HG03175 (cell line): ENCODE results near the gene SMG6.
"Not testable (repeated sequence)": the region's sequence is repeated elsewhere in the genome, so short reads cannot be mapped to it uniquely, and the experiment has no call there.

ENCODE experiments used
- ATAC-seq: cut with Tn5 transposase; IDR thresholded peaks from one replicate; pipeline ENCODE4 v1.9.1; 2021; ENCODE audit warnings: mild to moderate bottlenecking, moderate library complexity; ENCODE audit not compliant: unreplicated experiment

SMG6 gene

DNA sequence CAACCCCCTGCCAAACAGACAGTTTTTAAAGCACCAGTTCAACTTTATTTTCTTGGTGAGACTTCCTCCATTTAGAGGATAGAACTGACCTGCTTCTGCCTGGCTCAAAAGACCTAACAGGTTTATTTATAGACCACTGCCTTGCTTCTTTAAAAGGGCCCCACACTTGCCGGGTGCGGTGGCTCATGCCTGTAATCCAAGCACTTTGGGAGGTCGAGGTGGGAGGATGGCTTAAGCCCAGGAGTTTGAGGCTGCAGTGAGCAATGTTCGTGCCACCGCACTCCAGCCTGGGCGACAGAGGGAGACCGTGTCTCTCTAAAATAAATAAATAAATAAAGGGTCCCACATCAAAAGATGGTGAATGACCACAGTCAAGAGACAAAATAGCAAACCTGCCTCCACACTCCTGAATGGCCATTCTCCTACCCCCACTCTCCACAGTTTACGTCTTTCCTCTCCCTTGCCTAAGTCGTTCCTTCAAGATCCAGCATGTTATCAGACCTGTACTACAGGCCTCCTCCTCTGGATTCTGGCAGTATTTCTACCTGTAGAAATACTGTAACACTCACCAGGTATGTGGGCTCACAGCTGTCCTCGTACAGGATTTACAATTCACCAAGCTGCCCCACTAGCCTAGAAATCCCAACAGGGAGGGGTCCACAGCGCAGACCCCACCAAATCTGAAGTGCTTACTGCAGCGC lies 95.6 kb downstream of the SMG6 start:
- ATAC-seq = no peak

DNA sequence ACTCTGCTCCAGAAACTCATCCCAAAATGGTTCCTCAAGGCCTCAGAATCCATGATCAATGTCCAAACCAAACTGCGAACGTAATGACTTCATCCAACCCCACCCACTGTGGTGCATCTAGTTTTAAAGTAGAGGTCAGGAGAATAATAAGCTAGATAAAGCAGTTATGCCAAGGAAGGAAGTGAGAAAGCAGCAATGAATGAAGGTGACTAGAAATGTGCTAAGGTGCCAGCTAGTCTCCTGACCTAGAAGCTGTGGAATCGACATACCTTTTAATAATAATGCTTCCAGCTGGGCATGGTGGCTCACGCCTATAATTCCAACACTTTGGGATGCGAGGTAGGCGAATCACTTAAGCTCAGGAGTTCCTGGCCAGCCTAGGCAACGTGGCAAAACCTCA lies 99.2 kb downstream of the SMG6 start:
- ATAC-seq = no peak

DNA sequence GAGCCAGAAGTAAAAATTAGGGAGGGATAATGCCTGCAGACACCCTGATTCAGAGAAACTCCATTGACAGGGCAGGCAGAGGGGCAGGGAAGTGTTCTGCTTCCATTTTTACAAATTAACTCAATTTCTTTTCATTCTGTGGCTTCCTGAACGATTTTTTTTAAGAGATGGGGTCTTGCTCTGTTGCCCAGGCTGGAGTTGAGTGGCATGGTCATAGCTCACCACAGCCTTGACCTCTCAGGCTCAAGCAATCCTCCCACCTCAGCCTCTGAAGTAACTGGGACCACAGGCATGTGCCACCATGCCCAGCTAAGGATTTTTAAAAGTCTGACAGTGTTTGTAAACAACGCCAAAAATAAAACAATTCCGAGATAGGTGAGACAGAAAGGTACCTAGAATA lies 99.8 kb downstream of the SMG6 start:
- ATAC-seq = no peak

DNA sequence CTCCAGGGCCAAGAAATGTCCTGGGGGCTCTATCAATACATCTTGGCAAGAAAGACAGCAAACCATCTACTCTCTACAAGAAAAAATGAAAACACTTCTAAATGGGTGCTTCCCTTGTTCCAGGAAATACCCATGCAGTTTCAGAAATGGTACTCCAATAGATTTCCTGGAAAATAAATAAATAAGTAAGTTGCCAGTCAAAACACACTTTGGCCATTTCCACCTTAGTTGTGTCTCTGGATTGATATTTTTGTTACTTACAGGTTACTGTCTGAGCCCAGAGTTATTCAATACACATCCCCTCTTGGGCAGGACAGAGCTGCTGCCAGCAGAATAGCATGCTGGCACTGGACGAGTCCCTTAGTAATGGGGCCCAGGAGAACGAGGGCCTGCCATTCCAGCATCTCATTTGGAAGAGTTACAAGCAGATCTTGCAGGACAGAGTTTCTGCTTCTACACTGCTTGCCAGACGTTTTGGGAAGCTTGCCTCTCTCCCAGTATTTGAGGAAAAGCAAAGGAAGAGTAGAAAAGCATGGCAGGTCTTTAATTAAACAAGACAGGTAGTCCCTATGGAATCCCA lies 100.5 kb downstream of the SMG6 start:
- ATAC-seq = no peak

- no peak for ATAC-seq
Measured at GRCh38 chr17:2202302-2202995, 101.1 kb downstream of the SMG6 start.

- not testable (repeated sequence) for ATAC-seq
Measured at GRCh38 chr17:2199386-2199785, 104.2 kb downstream of the SMG6 start.

GRCh38 chr17:2198927-2199326 lies 104.7 kb downstream of the SMG6 start:
- no peak for ATAC-seq

- ATAC-seq = no peak
Measured at GRCh38 chr17:2197271-2197670, 106.3 kb downstream of the SMG6 start.

DNA sequence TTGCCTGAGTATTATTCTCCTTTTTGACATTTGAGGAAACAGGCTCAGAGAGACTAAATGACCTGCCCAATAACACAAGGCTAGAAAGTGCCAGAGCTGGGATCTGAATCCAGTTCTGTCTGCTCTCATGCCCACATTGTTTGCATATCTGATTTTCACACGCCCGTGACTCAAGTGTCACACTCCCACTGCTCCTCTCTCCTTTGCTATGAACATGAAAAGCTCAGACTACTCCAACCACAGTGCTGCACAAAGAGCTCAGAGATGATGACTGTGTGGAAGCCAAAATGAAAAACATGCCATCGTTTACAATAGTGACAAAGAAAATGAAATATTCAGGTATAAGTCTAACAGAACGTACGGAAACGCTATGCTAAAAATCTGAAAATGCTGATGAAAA lies 107.9 kb downstream of the SMG6 start:
- ATAC-seq = no peak

DNA sequence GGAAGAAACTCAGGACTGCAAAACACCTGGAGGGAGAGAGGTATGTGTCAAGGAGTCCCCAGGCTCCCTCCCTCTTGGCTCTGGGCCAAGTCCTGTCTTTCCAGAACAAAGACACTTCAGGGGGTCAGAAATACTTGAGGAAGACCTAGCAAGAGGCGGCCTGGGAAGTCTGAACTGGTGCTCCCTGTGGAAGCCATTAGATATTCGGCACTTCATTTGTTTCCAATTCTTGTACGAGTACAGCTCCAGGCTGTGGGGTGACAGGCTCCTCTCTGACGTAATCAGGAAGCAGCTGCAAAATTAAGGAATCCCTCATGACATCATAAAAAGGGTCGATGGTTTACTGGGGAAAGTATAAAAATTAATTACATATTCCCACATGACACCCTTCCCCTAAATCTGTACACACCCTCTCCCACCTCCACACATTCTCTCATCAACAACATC lies 108.7 kb downstream of the SMG6 start:
- ATAC-seq = no peak

DNA sequence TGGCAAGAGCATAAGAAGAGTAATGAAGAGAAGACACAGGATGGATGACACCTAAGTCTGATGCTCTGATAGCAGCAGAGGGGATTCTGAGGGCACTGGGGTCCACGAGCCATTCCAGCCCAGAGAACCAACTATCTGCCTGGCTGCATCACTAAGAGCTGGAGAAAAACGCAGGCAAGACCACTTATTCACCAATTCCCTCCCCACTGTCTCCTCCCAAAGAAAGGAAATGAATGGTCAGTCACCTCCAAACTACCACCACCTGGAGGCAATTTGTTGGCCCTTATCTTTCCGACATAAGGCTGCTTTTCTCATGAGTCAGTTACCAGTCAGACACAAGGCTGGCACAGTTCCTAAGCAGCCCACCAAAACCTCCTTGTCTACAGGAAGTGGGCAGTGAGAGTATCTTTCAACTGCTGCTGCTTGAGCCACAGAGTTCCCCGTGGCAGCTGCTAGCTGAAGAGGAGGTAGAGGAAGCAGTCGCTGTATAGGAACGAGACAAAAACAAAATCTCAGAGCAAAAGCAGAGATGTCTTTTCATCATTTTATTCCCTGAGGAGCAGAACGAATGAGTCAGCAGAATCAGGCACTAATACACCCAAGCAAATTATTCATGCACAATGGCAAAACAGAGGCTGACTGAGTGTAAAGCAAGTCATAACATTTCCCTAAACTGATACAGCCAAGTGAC lies 111.1 kb downstream of the SMG6 start:
- ATAC-seq = no peak

DNA sequence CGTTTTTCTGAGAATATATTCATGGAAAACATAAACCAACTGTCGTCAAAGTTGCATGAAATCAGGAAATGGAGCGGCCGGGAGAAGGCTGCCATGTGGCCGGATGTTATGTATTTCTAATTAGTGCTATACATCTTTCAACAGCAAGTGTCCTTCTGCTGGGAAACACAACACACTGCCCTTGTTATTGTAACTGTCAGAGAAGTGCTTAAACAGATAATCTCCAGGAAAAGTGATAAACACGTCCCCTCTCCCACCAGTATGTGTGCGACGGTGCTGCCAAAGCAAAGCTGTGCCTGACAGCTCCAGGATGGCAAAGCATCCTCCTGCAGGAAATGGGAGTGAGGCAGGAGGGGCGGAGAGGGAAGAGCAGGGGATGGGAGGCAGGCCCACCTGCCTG lies 111.8 kb downstream of the SMG6 start:
- ATAC-seq = no peak

DNA sequence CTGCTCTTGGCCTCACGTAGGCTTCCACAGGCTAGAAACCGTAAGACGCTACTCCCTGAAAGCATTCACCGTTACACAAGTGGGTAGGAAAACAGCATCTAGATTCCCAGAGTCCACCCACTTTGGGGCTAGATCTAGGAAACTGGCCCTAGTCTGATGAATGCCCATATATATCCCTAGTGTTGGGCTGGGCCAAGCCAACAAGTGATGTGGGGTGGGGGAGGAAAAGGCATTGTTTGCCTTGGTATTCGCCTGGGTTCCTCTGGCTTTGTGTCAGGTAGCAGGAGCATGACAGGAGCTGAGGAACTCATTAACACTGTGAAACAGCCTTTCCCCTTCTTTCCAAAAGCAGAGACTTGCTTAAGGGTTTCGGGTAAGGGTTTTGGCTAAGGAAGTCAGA lies 112.4 kb downstream of the SMG6 start:
- ATAC-seq = no peak

GRCh38 chr17:2190014-2190413 lies 113.6 kb downstream of the SMG6 start:
- no peak for ATAC-seq

DNA sequence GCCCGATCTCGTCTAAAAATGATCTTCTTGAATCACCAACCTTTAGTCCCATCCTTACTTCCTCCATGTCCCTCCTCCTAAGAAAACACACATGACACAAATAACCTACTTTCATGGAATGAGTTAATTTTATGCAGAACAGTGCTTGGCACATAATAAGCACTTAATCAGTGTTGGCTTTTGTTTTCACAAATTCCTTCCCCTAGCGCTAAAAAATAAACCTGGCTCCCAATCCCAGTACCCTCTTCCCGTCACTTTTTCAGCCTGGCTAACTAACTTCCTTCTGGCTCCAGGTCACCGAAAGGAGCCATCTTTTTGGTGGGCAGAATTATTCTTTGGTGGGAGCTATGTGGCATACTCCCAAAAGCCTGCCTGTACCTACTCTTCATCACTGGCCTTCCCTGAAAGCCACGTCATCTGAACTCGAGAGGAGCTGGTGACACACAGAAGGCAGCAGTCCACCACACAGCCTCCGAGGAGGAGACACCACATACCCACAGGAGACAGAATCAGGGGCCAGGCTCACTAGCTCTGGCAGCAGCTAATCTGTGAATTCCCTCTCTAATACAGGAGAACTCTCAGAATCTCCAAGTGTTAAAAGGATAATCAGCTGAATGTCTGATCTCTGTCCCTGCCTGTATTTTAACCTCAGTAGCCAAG lies 114.5 kb downstream of the SMG6 start:
- no peak for ATAC-seq

DNA sequence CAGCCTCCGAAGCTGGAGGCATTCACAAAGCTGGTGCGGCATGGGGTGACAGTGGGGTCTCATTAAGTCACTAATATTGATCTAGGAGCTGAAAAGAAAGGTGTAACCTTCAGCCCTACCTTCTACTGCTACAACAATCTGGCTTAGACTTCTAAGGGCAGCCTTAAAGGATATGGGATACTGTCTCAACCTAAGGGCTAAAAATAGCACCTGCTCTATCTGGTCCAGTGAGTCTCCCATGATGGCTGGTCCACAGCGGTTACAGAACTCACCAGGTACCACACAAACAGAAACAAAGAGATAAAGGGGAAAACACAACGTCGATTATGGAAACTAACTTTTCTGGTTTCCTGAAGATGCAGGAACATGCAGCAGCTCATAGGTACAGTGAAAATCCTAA lies 115.8 kb downstream of the SMG6 start:
- ATAC-seq = no peak

- no peak for ATAC-seq
Measured at GRCh38 chr17:2186937-2187336, 116.6 kb downstream of the SMG6 start.

- no peak for ATAC-seq
Measured at GRCh38 chr17:2184993-2185931, 118.3 kb downstream of the SMG6 start.

DNA sequence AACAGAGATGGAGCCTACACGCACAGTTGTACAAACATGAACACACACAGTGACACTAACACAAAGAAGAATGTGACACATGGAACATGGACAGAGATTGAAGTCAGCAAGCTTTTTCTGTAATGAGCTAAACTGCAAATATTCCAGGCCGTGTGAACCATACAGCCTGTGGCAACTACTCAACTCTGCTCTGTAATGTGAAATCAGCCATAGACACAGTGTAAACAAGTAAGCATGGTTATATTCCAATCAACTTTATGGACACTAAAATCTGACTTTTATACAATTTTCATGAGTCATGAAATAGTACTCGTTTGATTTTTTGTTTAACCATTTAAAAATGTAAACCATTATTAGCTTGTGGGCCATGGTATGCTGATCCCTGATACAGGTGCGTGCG lies 120.2 kb downstream of the SMG6 start:
- ATAC-seq = no peak

- no peak for ATAC-seq
Measured at GRCh38 chr17:2181897-2182448, 121.6 kb downstream of the SMG6 start.
